GM18907 (cell line): ENCODE data around the gene RANGRF.
"Not testable (repeated sequence)": the region's sequence is repeated elsewhere in the genome, so short reads cannot be mapped to it uniquely, and the experiment has no call there.

ENCODE experiments used
- ATAC-seq: cut with Tn5 transposase; IDR thresholded peaks from one replicate; pipeline ENCODE4 v1.9.1; 2021; ENCODE audit warnings: mild to moderate bottlenecking, moderate library complexity; ENCODE audit not compliant: unreplicated experiment

The RANGRF gene

DNA sequence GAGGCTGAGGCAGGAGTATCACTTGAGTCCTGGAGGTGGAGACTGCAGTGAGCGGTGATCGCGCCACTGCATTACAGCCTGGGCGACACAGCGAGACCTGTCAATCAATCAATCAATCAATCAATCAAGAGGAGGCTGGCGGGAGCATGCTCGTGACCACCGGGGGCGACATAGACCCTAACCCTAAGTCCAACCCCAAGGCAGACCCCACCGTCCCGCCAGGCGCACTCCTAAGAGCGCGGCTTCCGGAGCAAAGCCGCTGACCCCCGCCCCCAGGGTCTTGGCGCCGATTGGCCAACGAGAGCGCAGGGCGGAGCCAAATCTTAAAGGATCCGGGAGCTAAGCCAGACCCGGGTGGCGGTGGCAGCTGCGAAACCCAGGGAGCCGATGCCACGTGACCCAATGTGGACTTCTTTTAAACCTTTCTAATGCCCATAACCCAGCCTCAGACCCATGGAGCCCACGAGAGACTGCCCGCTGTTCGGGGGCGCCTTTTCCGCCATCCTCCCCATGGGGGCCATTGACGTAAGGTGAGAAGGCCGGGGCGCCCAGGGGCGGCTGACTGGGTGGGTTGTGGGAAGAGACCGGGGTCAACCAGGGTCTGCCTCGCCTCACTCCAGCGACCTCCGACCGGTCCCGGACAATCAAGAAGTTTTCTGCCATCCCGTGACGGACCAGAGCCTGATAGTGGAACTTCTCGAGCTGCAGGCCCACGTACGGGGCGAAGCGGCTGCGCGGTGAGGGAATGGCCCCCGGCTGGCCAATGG is at the start of gene RANGRF:
RANGRF (plus strand) TSS at position 335 of the 767 bp plus-strand sequence; CDS start at position 454, 119 bp downstream.
- peak; percentile 80 for ATAC-seq

GRCh38 chr17:8243827-8244226 is 44.6 kb upstream of the RANGRF start:
- no peak for ATAC-seq

- no peak for ATAC-seq
These were observed 43.7 kb upstream of the RANGRF start for GRCh38 chr17:8244768-8245167.

DNA sequence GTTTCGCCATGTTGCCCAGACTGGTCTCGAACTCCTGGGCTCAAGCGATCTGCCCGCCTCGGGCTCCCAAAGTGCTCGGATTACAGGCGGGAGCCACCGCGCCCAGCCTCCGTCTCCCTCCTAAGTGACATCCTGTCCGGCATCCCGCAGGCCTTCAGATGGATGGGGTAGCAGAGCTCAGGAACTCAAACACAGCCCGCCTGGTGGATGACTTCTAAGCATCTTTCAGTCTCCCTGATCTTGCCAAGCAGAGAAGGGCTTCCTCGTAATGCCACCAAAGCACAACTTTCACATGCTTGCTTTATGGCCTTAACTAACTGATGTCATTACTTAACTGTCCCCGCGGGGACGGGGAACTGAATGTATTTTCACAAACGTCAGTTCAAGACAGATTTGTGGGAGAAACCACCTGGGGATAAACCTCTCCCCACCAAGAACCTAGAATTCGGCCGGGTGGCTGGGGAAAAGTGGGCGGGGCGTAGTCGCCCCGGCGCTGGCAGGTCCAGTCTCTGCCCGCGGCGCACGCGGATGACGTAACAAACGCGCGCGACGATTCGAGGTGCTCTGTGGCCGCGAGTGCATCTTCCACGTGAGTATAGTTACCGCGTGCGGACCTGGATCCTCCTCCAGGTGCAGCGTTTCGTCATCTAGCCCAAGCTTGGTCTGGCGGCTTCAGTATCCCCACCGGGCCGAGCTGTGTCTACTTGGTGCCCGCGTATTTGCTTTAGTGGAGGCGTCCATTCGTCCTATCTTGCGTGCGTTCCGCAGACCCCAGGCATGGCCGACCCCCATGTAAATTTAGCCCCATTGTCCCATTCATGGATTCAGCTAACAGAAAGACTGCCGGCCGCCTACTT is 39.5 kb upstream of the RANGRF start, which contains the start of gene PFAS:
PFAS (plus strand) TSS at position 539 of the 857 bp plus-strand sequence. CDS start 4,649 bp downstream, outside the sequence.
- peak; percentile 43 for ATAC-seq

DNA sequence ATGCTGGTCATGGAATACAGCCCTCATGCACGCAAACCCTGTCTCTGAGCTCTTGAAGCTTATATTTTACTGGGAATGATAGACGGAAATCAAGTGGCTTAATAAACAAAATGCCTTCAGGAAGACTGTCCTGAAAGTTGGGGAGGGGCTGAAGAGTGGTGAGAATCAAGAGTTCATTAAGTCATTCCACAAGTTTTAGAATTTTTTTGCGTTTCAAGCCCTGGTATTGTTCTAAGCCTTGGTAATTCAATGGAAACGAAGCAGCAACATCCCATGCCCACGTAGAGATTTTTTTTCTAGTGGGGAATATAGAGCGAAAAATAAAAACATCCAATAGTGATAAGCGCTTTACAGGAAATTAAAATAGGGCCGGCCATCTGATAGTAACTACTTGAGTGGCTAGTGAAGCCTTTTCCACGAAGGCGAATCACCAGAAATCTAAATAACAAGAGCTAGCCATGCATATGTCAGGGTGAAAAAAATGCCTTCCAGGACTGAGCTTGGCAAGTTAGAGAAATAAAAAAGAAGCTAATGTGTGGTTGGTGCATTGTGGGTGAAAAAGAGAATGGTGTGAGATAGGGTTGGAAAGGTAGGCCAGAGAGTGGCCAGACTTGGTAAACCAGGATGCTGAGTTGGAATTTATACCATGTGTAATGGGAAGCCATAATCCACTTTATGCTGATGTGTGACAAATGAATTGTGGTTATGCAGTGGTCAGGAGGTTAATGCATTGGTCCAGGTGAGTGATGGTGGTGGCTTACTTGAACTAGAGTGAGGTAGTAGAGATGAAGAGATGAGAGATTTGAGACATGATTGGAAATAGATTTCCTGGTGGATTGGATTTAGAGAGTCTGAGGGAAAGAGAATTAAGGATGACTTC is 38.6 kb upstream of the RANGRF start:
- no peak for ATAC-seq

DNA sequence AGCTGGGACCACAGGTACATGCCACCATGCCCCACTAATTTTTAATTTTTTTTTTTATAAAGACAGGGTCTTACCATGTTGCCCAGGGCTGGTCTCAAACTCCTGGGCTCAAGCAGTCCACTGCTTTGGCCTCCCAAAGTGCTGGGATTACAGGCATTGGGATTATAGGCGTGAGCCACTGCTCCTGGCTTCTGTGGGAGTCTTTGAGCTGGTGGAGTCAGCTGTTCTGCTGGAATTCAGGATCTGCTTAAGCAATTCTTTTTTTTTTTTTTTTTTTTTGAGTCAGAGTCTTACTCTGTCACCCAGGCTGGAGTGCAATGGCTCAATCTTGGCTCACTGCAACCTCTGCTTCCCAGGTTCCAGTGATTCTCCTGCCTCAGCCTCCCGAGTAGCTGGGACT is 37.1 kb upstream of the RANGRF start:
- not testable (repeated sequence) for ATAC-seq

- ATAC-seq: no peak
These were observed 34.7 kb upstream of the RANGRF start for GRCh38 chr17:8253801-8254200.

GRCh38 chr17:8254881-8255280 is 33.6 kb upstream of the RANGRF start:
- ATAC-seq: no peak

GRCh38 chr17:8255499-8255898 is 33.0 kb upstream of the RANGRF start:
- ATAC-seq: no peak

GRCh38 chr17:8256291-8256690 is 32.2 kb upstream of the RANGRF start:
- no peak for ATAC-seq

- ATAC-seq: no peak
These were observed 31.8 kb upstream of the RANGRF start for GRCh38 chr17:8256691-8257090.

GRCh38 chr17:8257801-8258200 is 30.7 kb upstream of the RANGRF start:
- no peak for ATAC-seq

DNA sequence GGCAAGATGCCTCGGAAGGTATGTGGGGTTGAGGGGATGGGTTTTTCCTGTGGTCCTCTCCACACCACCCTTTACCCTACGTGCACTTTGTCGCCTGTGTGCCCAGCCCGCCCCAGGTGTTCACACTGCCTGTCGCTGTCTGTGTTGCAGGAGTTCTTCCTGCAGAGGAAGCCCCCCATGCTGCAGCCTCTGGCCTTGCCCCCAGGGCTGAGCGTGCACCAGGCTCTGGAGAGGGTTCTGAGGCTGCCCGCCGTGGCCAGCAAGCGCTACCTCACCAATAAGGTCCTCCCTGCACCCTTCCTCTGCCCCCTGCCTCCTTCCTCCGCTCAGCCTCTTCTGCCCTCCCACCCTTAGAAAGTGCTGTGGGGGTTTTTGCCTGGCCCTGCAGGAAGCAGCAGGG is 24.1 kb upstream of the RANGRF start:
- no peak for ATAC-seq

GRCh38 chr17:8264836-8265542 is 23.5 kb upstream of the RANGRF start:
- ATAC-seq: no peak

DNA sequence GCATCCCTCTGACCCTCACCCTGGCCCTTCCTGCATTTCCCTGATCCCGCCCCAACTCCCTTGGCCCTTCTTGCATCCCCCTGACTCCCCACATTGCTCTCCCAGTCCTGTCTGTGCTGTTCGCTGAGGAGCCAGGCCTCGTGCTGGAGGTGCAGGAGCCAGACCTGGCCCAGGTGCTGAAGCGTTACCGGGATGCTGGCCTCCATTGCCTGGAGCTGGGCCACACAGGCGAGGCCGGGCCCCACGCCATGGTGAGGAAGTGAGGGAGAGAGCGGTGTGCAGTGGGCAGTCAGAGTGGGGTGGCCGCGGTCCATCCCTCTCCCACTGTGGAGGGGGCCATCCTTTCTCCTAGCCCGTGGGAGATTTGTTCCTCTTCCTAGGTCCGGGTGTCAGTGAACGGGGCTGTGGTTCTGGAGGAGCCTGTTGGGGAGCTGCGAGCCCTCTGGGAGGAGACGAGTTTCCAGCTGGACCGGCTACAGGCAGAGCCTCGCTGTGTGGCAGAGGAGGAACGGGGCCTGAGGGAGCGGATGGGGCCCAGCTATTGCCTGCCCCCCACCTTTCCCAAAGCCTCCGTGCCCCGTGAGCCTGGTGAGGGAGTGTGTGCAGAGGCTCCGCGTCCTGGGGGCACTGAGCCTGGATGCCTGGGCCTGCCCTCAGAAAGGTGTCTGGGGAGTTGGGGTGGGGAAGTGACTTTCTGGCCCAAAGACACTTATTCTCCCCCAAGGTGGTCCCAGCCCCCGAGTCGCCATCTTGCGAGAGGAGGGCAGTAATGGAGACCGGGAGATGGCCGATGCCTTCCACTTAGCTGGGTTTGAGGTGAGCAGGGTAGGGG is 21.6 kb upstream of the RANGRF start:
- no peak for ATAC-seq

DNA sequence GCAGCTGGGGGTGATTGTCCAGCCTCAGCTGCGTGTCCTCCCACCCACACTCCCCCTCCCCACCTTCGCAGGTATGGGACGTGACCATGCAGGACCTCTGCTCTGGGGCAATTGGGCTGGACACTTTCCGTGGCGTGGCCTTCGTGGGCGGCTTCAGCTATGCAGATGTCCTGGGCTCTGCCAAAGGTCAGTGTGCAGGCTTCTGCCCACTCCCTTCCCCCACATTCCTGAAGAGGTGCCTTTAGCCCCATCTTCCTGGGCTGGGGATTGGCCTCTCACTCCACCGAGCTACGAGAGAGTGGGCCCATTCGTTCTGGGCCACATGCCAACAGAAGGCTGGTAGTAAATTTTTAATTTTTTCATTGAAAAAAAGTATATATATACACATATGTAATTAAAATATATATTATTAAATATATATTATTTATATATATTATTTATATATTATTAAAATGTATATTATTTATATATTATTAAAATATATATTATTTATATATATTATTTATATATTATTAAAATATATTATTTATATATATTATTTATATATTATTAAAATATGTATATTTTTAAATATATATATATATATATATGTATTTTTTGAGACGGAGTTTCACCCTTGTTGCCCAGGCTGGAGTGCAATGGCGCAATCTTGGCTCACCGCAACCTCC is 20.9 kb upstream of the RANGRF start:
- no peak for ATAC-seq

GRCh38 chr17:8268550-8269298 is 19.7 kb upstream of the RANGRF start:
- no peak for ATAC-seq

GRCh38 chr17:8272421-8272820 is 16.0 kb upstream of the RANGRF start:
- no peak for ATAC-seq
